CD14-positive monocyte (primary cell): ENCODE results near the gene SUSD6. TPM values are rescaled to one million over a fixed set of nuclear protein-coding genes. Genes with fewer than 3 reads are reported as not detected.
A peak's percentile ranks its signal among the peaks of the same experiment; 100 is the strongest.

Experiments used
- DNase-seq, 3 donors: peaks; one replicate each; pipeline ENCODE4 v3.0.0-alpha.2; 2011 to 2022
- H2AFZ ChIP-seq: 2 replicates; pipeline ENCODE4 v1.6.0; 2012; ENCODE audit warnings: mild to moderate bottlenecking, low read depth, low read length, inconsistent platforms; ENCODE audit not compliant: insufficient read depth, poor library complexity, severe bottlenecking
- H3K27ac ChIP-seq, 2 donors: 1 replicate in 1 of 2; 2 replicates in 1 of 2; pipeline ENCODE4 v1.5.1; 2012 to 2013; ENCODE audit warnings: low read length in 2 of 2, control low read depth in 1 of 2, inconsistent platforms in 1 of 2, low read depth in 1 of 2, mild to moderate bottlenecking in 1 of 2
- H3K27me3 ChIP-seq, 2 donors: one replicate each; pipeline versions ENCODE4 v1.6.0 to v1.6.1; 2011 to 2013; ENCODE audit warnings: low read length in 2 of 2; ENCODE audit not compliant: control insufficient read depth in 2 of 2, insufficient read depth in 2 of 2
- H3K36me3 ChIP-seq, 2 donors: replicated peaks in 1 of 2; 1 replicate in 1 of 2; 2 replicates in 1 of 2; pipeline versions ENCODE4 v1.5.1 to v1.6.1; 2012 to 2013; ENCODE audit warnings: low read length in 2 of 2, control low read depth in 1 of 2, inconsistent platforms in 1 of 2, mild to moderate bottlenecking in 1 of 2; ENCODE audit not compliant: insufficient read depth in 2 of 2, control insufficient read depth in 1 of 2
- H3K4me1 ChIP-seq, 2 donors: 1 replicate in 1 of 2; 2 replicates in 1 of 2; pipeline versions ENCODE4 v1.5.1 to v1.6.1; 2012 to 2013; ENCODE audit warnings: low read length in 2 of 2, control low read depth in 1 of 2, inconsistent platforms in 1 of 2, mild to moderate bottlenecking in 1 of 2, moderate library complexity in 1 of 2; ENCODE audit not compliant: insufficient read depth in 2 of 2, control insufficient read depth in 1 of 2
- H3K4me2 ChIP-seq: replicated peaks from 2 replicates; pipeline ENCODE3; 2012; ENCODE audit warnings: low read length, moderate library complexity, mild to moderate bottlenecking; ENCODE audit not compliant: poor library complexity, severe bottlenecking; ENCODE audit errors: extremely low read depth
- H3K4me3 ChIP-seq, 3 experiments: fragments of 200-600 bp in 1 of 3; sonication (generic) in 1 of 3; replicated peaks in 1 of 3; 1 replicate in 2 of 3; 2 replicates in 1 of 3; pipeline ENCODE4 v1.5.1; 2011 to 2013; ENCODE audit warnings: low read length in 3 of 3, mild to moderate bottlenecking in 3 of 3, control low read depth in 2 of 3, low read depth in 2 of 3, inconsistent platforms in 1 of 3, moderate library complexity in 1 of 3
- H3K79me2 ChIP-seq: 2 replicates; pipeline ENCODE4 v1.6.0; 2012; ENCODE audit warnings: mild to moderate bottlenecking, control low read depth, inconsistent platforms, low read length, moderate library complexity; ENCODE audit not compliant: insufficient read depth
- H3K9ac ChIP-seq: 2 replicates; pipeline ENCODE4 v1.6.0; 2017; ENCODE audit warnings: low read length, mild to moderate bottlenecking; ENCODE audit not compliant: insufficient read depth, poor library complexity, severe bottlenecking
- H3K9me3 ChIP-seq, 2 donors: replicated peaks in 1 of 2; 1 replicate in 1 of 2; 2 replicates in 1 of 2; pipeline versions ENCODE4 v1.5.1 to v1.6.1; 2012 to 2013; ENCODE audit warnings: low read length in 2 of 2, control low read depth in 1 of 2; ENCODE audit not compliant: control insufficient read depth in 1 of 2, insufficient read depth in 1 of 2
- H4K20me1 ChIP-seq: 2 replicates; pipeline ENCODE4 v1.6.0; 2012; ENCODE audit warnings: mild to moderate bottlenecking, low read length, control low read depth, moderate library complexity; ENCODE audit not compliant: insufficient read depth
- H3K27ac Mint-ChIP-seq, 7 donors: one replicate each; pipeline ENCODE4 v1.8.0; 2020; ENCODE audit warnings: mild to moderate bottlenecking in 7 of 7, mixed read lengths in 7 of 7, moderate library complexity in 6 of 7, inconsistent platforms in 2 of 7
- H3K27me3 Mint-ChIP-seq, 3 donors: one replicate each; pipeline ENCODE4 v1.8.0; 2021 to 2022; ENCODE audit warnings: low read depth in 3 of 3, mild to moderate bottlenecking in 3 of 3, mixed read lengths in 3 of 3, moderate library complexity in 3 of 3, inconsistent platforms in 1 of 3
- H3K36me3 Mint-ChIP-seq, 2 donors: one replicate each; pipeline ENCODE4 v1.8.0; 2020; ENCODE audit warnings: mixed read lengths in 2 of 2, inconsistent platforms in 1 of 2, mild to moderate bottlenecking in 1 of 2
- H3K4me1 Mint-ChIP-seq: one replicate; pipeline ENCODE4 v1.8.0; 2020; ENCODE audit warnings: mild to moderate bottlenecking, mixed read lengths
- H3K4me3 Mint-ChIP-seq, 2 donors: one replicate each; pipeline ENCODE4 v1.8.0; 2020; ENCODE audit warnings: mild to moderate bottlenecking in 2 of 2, mixed read lengths in 2 of 2, moderate library complexity in 1 of 2
- H3K9me3 Mint-ChIP-seq, 7 donors: one replicate each; pipeline ENCODE4 v1.8.0; 2020 to 2022; ENCODE audit warnings: mixed read lengths in 7 of 7, mild to moderate bottlenecking in 6 of 7, moderate library complexity in 6 of 7, inconsistent platforms in 2 of 7
- CTCF ChIP-seq: fragments of 200-600 bp; IDR thresholded peaks from one replicate; pipeline ENCODE4 v1.8.0; 2022; ENCODE audit warnings: antibody characterized with exemption, mild to moderate bottlenecking
- WGBS: methylation state at CpG from one replicate; pipeline ENCODE4 v1.1.5; 2013; ENCODE audit warnings: missing lambda C conversion rate; ENCODE audit not compliant: insufficient coverage; 5-methylcytosine and 5-hydroxymethylcytosine counted together
- intact Hi-C, 2 donors: fragments of 100-400 bp; cut with micrococcal nuclease; formaldehyde crosslinking; loops; one replicate each; pipeline versions ENCODE4 v1.15.0 to v1.15.1; 2023
- polyA plus RNA-seq, 3 donors: library from polyadenylated mRNA; depleted of rRNA in 1 of 3; unstranded in 2 of 3; stranded (reverse) in 1 of 3; fragments of 300-500 nt in 2 of 3; fragments of >200 nt in 1 of 3; fragmentation: Illumina TruSeq in 2 of 3; gene quantifications; 1 replicate in 2 of 3; 2 replicates in 1 of 3; pipeline ENCODE4 v1.2.3, GENCODE V29; 2012 to 2021

The SUSD6 gene
- polyA plus RNA-seq, 3 donors, result 17.3 to 81.8 (median 30.1) TPM

DNA sequence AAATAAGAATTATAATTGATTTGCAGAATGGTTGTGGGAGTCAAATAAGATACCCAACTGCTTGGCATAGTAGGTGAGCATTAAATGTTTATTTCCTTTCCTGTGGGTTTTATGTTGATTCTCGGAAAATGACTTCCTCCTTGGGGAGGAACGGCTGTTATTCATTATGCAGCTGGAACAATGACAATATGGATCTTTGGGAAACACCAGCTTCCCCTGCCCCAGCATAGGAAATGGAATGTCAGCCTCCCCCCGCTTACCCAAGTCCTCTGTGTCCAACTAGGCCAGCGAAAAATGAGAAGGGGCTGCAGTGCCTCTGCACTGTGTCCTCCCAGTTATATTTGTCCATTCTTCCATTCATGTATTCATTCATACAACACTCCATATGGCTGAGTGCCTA, 25.0 kb upstream of the SUSD6 start:
- intact Hi-C loops, result loop anchor here in 1 of 2 donors (10.0 kb wide), 1 partner anchor 438 kb away; no protein-coding TSS in a partner anchor
- no peaks in the 10 kb centered on the region for H3K36me3 Mint-ChIP-seq
- no peak overlapping the region for H3K27ac Mint-ChIP-seq
- no peak overlapping the region for H2AFZ ChIP-seq
- no peak for DNase-seq
- no peaks in the 10 kb centered on the region for H3K79me2 ChIP-seq
- no peaks in the 10 kb centered on the region for H3K4me1 ChIP-seq
- H3K4me2 ChIP-seq, result no peak overlapping the region
- no peak overlapping the region for H3K4me3 ChIP-seq
- H3K9me3 ChIP-seq, result peaks cover 0 to 7% of the 10 kb centered on the region in 2 donors
- H3K27me3 Mint-ChIP-seq, result peaks cover 4 to 10% (median 7%) of the 10 kb centered on the region in 3 donors
- 66% methylated on average over 2 of the region's 4 CpGs for WGBS
- no peaks in the 10 kb centered on the region for H3K36me3 ChIP-seq
- H3K27me3 ChIP-seq, result no peaks in the 10 kb centered on the region
- no peak overlapping the region for H3K4me3 Mint-ChIP-seq
- no peak overlapping the region for H3K9ac ChIP-seq
- H3K4me1 Mint-ChIP-seq, result peaks cover 8% of the 10 kb centered on the region
- peaks cover 3 to 7% (median 4%) of the 10 kb centered on the region in 7 donors for H3K9me3 Mint-ChIP-seq
- H3K27ac ChIP-seq, result no peak overlapping the region
- no peaks in the 10 kb centered on the region for H4K20me1 ChIP-seq
- no peak for TF ChIP-seq CTCF

GRCh38 chr14:69587389-69587788, 24.0 kb upstream of the SUSD6 start:
- Histone ChIP-seq H3K9me3 (peaks cover 0 to 7% of the 10 kb centered on the region in 2 donors), H3K36me3 (no peaks in the 10 kb centered on the region), H3K79me2 (no peaks in the 10 kb centered on the region), H3K4me3 (no peak overlapping the region), H3K4me2 (no peak overlapping the region), H4K20me1 (no peaks in the 10 kb centered on the region), H3K27me3 (no peaks in the 10 kb centered on the region), H3K9ac (no peak overlapping the region), H3K27ac (no peak overlapping the region), H3K4me1 (no peaks in the 10 kb centered on the region), H2AFZ (no peak overlapping the region)
- Mint-ChIP-seq H3K27me3 (peaks cover 4 to 10% (median 7%) of the 10 kb centered on the region in 3 donors), H3K27ac (peak overlapping the region in 1 of 7 donors; percentile 56), H3K4me3 (no peak overlapping the region), H3K9me3 (peaks cover 3 to 7% (median 4%) of the 10 kb centered on the region in 7 donors), H3K4me1 (peaks cover 4% of the 10 kb centered on the region), H3K36me3 (no peaks in the 10 kb centered on the region)
- 72% methylated on average over 8 of the region's 8 CpGs for WGBS
- intact Hi-C loops, result loop anchor here in 1 of 2 donors (10.0 kb wide), 1 partner anchor 437 kb away; no protein-coding TSS in a partner anchor
- no peak for TF ChIP-seq CTCF
- no peak for DNase-seq
